Measurements from ENCODE around the gene HLX. TPM values are rescaled to one million over a fixed set of nuclear protein-coding genes. Genes with fewer than 3 reads are reported as not detected.

Gene HLX
- total RNA-seq, 6 donors from 2014 or later, result 10.9 to 27.4 (median 20.5) TPM

DNA sequence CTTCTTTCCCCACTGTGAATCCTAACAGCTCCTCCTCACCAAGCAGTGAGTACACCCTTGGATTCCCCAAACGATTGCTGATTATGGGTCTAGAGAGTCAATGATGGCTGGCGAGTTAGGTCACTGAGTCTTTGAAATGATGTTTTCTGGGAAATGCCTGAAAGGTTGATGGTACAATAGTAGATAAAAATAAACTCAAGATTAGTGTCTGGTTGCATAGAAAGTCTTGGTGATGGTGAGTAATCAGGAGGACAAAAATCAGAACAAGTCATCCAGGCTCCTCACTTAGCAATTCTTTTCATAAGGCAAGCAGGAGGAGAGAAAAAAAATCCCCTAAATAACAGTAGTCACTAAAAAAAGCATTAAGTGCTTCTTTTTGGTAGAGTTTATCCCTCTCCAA is 22.6 kb downstream of the HLX start:
- 87 to 90% methylated on average over 2 of the region's 2 CpGs for WGBS, 2 donors
- H3K4me1 ChIP-seq, result no peaks in the 10 kb centered on the region
- DNase-seq (no peak), ATAC-seq (ENCODE audit: low FRiP score in 2 of 2) (no peak)
- H3K27ac ChIP-seq, result no peak overlapping the region
- no peaks in the 10 kb centered on the region for H3K27me3 ChIP-seq
- TF ChIP-seq EP300 (IDR thresholded peaks at IDR 0.05), result no peak
- TF ChIP-seq, protein P1, sequence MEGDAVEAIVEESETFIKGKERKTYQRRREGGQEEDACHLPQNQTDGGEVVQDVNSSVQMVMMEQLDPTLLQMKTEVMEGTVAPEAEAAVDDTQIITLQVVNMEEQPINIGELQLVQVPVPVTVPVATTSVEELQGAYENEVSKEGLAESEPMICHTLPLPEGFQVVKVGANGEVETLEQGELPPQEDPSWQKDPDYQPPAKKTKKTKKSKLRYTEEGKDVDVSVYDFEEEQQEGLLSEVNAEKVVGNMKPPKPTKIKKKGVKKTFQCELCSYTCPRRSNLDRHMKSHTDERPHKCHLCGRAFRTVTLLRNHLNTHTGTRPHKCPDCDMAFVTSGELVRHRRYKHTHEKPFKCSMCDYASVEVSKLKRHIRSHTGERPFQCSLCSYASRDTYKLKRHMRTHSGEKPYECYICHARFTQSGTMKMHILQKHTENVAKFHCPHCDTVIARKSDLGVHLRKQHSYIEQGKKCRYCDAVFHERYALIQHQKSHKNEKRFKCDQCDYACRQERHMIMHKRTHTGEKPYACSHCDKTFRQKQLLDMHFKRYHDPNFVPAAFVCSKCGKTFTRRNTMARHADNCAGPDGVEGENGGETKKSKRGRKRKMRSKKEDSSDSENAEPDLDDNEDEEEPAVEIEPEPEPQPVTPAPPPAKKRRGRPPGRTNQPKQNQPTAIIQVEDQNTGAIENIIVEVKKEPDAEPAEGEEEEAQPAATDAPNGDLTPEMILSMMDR (IDR thresholded peaks at IDR 0.05), result no peak
- no peak for TF ChIP-seq POLR2AphosphoS5 (IDR thresholded peaks at IDR 0.05)
- no peak for TF ChIP-seq POLR2A (IDR thresholded peaks at IDR 0.05)
- no peak overlapping the region for H3K4me3 ChIP-seq
- no peaks in the 10 kb centered on the region for H3K36me3 ChIP-seq
- H3K9me3 ChIP-seq, result no peaks in the 10 kb centered on the region

DNA sequence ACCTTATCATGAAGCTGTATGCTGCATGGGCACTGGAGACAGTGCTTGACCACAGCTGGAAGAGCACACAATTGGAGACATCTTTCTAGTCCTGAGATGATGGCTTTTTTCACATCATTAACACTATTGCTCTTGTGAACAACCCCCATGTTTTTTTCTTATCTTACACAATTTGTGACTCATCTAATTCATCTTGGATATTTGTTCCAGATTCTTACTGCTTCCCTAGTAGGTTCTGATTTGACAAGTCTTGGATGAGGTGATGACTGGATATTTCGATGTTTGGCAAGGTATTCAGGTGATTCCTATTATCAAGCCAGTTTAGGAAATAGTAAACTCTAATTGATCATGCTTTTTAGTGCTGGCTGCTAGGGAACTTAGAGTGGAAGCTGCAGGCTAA is 23.7 kb downstream of the HLX start:
- Histone ChIP-seq H3K27me3 (no peaks in the 10 kb centered on the region), H3K4me1 (no peaks in the 10 kb centered on the region), H3K36me3 (no peaks in the 10 kb centered on the region), H3K9me3 (no peaks in the 10 kb centered on the region), H3K27ac (no peak overlapping the region), H3K4me3 (no peak overlapping the region)
- no peak for DNase-seq
- TF ChIP-seq EP300 (IDR thresholded peaks at IDR 0.05), result no peak
- TF ChIP-seq, protein P1 (IDR thresholded peaks at IDR 0.05), result no peak
- no peak for TF ChIP-seq POLR2AphosphoS5 (IDR thresholded peaks at IDR 0.05)
- no peak for TF ChIP-seq POLR2A (IDR thresholded peaks at IDR 0.05)
- no peak for ATAC-seq (ENCODE audit: low FRiP score in 2 of 2)
- 90 to 96% methylated on average over 1 of the region's 1 CpG for WGBS, 2 donors

DNA sequence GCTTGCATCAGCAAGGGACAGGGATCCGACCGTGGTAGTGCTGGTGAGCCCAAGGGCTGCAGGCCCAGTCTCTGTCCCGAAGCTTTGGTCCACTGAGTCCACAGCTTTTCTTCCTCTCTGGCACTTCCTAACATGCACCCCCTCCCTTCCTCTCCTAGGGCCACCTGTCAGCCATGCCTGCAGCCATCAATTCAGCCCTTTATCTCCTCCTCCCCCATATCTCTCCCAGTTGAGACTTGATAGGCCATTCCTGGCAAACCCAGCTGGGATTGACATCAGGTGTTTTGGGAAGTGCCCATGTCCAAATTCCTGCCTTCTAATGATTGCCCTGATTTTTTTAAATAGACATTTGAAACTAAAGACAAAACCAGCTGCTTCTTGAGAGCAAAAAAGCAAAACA is 25.6 kb downstream of the HLX start:
- no peaks in the 10 kb centered on the region for H3K9me3 ChIP-seq
- H3K4me1 ChIP-seq, result no peaks in the 10 kb centered on the region
- no peak for TF ChIP-seq POLR2AphosphoS5 (IDR thresholded peaks at IDR 0.05)
- TF ChIP-seq, protein P1 (IDR thresholded peaks at IDR 0.05), result no peak
- no peak for TF ChIP-seq POLR2A (IDR thresholded peaks at IDR 0.05)
- no peak for TF ChIP-seq EP300 (IDR thresholded peaks at IDR 0.05)
- ATAC-seq (ENCODE audit: low FRiP score in 2 of 2) (no peak), DNase-seq (no peak)
- no peaks in the 10 kb centered on the region for H3K36me3 ChIP-seq
- no peaks in the 10 kb centered on the region for H3K27me3 ChIP-seq
- 83% methylated on average over 3 of the region's 3 CpGs; no CpG with 5 or more reads in 1 of the 2 donors for WGBS, 2 donors
- H3K27ac ChIP-seq, result no peak overlapping the region
- no peak overlapping the region for H3K4me3 ChIP-seq

DNA sequence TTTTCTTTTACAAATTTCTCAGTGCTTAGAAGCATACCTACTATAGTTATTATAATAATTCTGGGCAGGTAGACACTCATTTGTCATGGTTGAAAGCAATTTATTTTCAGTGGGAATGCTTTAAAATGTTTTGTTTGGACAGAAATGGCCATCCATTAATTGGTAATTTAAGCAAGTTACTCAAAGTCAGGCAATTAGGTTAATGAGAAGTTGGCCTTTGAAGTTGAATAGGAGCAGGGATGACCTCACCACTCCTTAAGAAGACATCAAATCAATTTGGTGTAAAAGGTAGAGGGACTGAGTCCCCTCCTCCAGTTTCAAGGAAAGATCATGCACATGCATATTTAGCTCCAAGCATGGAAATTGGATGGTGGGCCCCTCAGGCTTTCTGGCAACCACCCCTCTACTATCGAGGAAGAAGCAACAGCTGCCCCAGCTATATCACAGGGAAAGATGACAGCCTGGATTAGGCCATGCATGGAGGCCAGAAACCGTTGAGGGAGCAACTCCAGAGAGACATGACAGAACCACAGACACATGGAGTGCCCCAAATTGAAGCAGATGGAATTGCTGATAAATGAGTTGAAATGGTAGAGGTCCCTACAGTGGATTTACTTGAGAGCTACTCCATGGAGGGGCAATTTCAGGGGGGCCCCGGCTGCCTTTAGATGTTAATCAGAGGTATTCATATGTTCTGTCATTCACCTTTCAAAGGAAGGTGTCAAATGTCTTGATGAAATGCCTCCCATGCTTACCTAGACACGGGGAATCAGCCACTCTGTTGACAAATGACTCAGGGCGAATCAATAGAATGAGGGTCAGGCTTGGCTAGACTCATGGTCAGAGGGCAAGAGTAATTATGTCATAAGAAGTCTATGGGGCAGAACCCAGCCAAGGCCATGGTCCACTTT is 26.7 kb downstream of the HLX start:
- H3K4me3 ChIP-seq, result no peak overlapping the region
- H3K4me1 ChIP-seq, result no peaks in the 10 kb centered on the region
- no peak for ATAC-seq (ENCODE audit: low FRiP score in 2 of 2)
- DNase-seq, result no peak
- TF ChIP-seq POLR2A (IDR thresholded peaks at IDR 0.05) (no peak), EP300 (IDR thresholded peaks at IDR 0.05) (no peak), POLR2AphosphoS5 (IDR thresholded peaks at IDR 0.05) (no peak)
- TF ChIP-seq, protein P1 (IDR thresholded peaks at IDR 0.05), result no peak
- H3K27ac ChIP-seq, result no peak overlapping the region
- H3K9me3 ChIP-seq, result no peaks in the 10 kb centered on the region
- H3K27me3 ChIP-seq, result no peaks in the 10 kb centered on the region
- WGBS, 2 donors, result 71% methylated on average over 5 of the region's 5 CpGs
- no peaks in the 10 kb centered on the region for H3K36me3 ChIP-seq

Measured in upper lobe of left lung (tissue), 6 donors.